22Rv1 (cell line): ENCODE measurements around the gene AGAP1.

Experiments used
- CTCF ChIP-seq: fragments of 450-650 bp; IDR thresholded peaks from 2 replicates; pipeline ENCODE4 v1.5.1; 2017; ENCODE audit warnings: mild to moderate bottlenecking
- ZFX ChIP-seq: fragments of 450-650 bp; IDR thresholded peaks from 2 replicates; pipeline ENCODE4 v1.6.1; 2017; ENCODE audit warnings: antibody characterized with exemption, borderline replicate concordance

GRCh38 chr2:235802542-235802941 lies 308.7 kb downstream of the AGAP1 start:
- TF ChIP-seq CTCF (no peak), ZFX (no peak)
